MCF 10A (cell line): ENCODE measurements around the gene PPP1R12B. TPM values are rescaled to one million over a fixed set of nuclear protein-coding genes. Genes with fewer than 3 reads are reported as not detected.
"Not testable (repeated sequence)": the region's sequence is repeated elsewhere in the genome, so short reads cannot be mapped to it uniquely, and the experiment has no call there.

Experiments used
- BruUV-seq: library from RNA; stranded (reverse); fragments of 400-500 nt; replicated peaks from 2 replicates; lab custom pipeline; 2021; lab: Mats Ljungman, UMichigan
- CTCF ChIA-PET: fragments of 300-600 bp; sonication (Branson Sonifier 250); formaldehyde crosslinking; extraction: SDS; loops from one replicate; lab custom pipeline; 2021; ENCODE audit warnings: antibody characterized with exemption, inconsistent platforms; lab: Yijun Ruan, JAX
- POLR2A ChIA-PET: fragments of 300-600, 350-650 bp; sonication (Branson Sonifier 250); formaldehyde crosslinking; extraction: SDS; loops from one replicate; lab custom pipeline; 2020; ENCODE audit warnings: antibody characterized with exemption, inconsistent platforms; lab: Yijun Ruan, JAX
- DNase-seq: peaks from one replicate; pipeline ENCODE4 v3.0.0-alpha.2; 2018; ENCODE audit not compliant: unreplicated experiment
- H3K27ac Mint-ChIP-seq: one replicate; pipeline ENCODE4 v1.8.0; 2022; ENCODE audit warnings: mild to moderate bottlenecking, low read depth, mixed read lengths; ENCODE audit not compliant: unreplicated experiment
- H3K27me3 Mint-ChIP-seq: one replicate; pipeline ENCODE4 v1.8.0; 2022; ENCODE audit warnings: mixed read lengths; ENCODE audit not compliant: insufficient read depth, unreplicated experiment
- H3K36me3 Mint-ChIP-seq: one replicate; pipeline ENCODE4 v1.8.0; 2022; ENCODE audit warnings: mild to moderate bottlenecking, moderate library complexity, mixed read lengths; ENCODE audit not compliant: insufficient read depth, unreplicated experiment
- H3K4me1 Mint-ChIP-seq: one replicate; pipeline ENCODE4 v1.8.0; 2022; ENCODE audit warnings: mixed read lengths; ENCODE audit not compliant: insufficient read depth, unreplicated experiment
- H3K4me3 Mint-ChIP-seq: one replicate; pipeline ENCODE4 v1.8.0; 2022; ENCODE audit warnings: mild to moderate bottlenecking, moderate library complexity, mixed read lengths; ENCODE audit not compliant: unreplicated experiment
- H3K9me3 Mint-ChIP-seq: one replicate; pipeline ENCODE4 v1.8.0; 2022; ENCODE audit warnings: mixed read lengths; ENCODE audit not compliant: unreplicated experiment
- CTCF ChIP-seq: fragments of 200-600 bp; IDR thresholded peaks from one replicate; pipeline ENCODE4 v1.8.0; 2022; ENCODE audit warnings: antibody characterized with exemption, mild to moderate bottlenecking; ENCODE audit not compliant: unreplicated experiment
- intact Hi-C: fragments of 100-400 bp; cut with micrococcal nuclease; formaldehyde crosslinking; loops from 2 replicates; pipeline ENCODE4 v1.14.1; 2022
- total RNA-seq: library from RNA; stranded (reverse); gene quantifications from 2 replicates; pipeline ENCODE4 v1.2.3, GENCODE V29; 2022

Gene PPP1R12B
- total RNA-seq, 1 experiment from 2014 or later = 33.8 TPM

GRCh38 chr1:202545647-202546303 is 197.3 kb downstream of the PPP1R12B start:
- DNase-seq, BruUV-seq, intact Hi-C loops, H3K27me3 Mint-ChIP-seq, H3K4me1 Mint-ChIP-seq, H3K36me3 Mint-ChIP-seq, H3K9me3 Mint-ChIP-seq, POLR2A ChIA-PET, H3K27ac Mint-ChIP-seq, H3K4me3 Mint-ChIP-seq: not testable (repeated sequence)
- CTCF ChIA-PET = interaction anchor here (1.3 to 1.8 kb wide), 2 partner anchors 30 to 174 kb away, joined by 4 to 6 read pairs; no protein-coding TSS in a partner anchor

GRCh38 chr1:202546377-202546776 is 197.9 kb downstream of the PPP1R12B start:
- H3K4me3 Mint-ChIP-seq, H3K36me3 Mint-ChIP-seq, H3K27me3 Mint-ChIP-seq, H3K9me3 Mint-ChIP-seq, DNase-seq, H3K27ac Mint-ChIP-seq, intact Hi-C loops, H3K4me1 Mint-ChIP-seq, BruUV-seq: not testable (repeated sequence)
- POLR2A ChIA-PET = interaction anchor here (0.7 kb wide), 2 partner anchors 16 to 186 kb away, joined by 3 read pairs; no protein-coding TSS in a partner anchor
- CTCF ChIA-PET = interaction anchor here (1.0 to 1.8 kb wide), 2 partner anchors 29 to 82 kb away, joined by 5 to 6 read pairs; no protein-coding TSS in a partner anchor

GRCh38 chr1:202546796-202547195 is 198.3 kb downstream of the PPP1R12B start:
- DNase-seq, intact Hi-C loops, H3K36me3 Mint-ChIP-seq, H3K4me1 Mint-ChIP-seq, H3K27me3 Mint-ChIP-seq, BruUV-seq, H3K9me3 Mint-ChIP-seq, H3K27ac Mint-ChIP-seq, H3K4me3 Mint-ChIP-seq: not testable (repeated sequence)
- ChIA-PET CTCF (interaction anchor here (1.0 to 1.8 kb wide), 2 partner anchors 29 to 83 kb away, joined by 5 to 6 read pairs; no protein-coding TSS in a partner anchor), POLR2A (interaction anchor here (0.7 kb wide), 2 partner anchors 16 to 186 kb away, joined by 3 read pairs; no protein-coding TSS in a partner anchor)

GRCh38 chr1:202547215-202547614 is 198.7 kb downstream of the PPP1R12B start:
- H3K36me3 Mint-ChIP-seq = peaks cover 3% of the 10 kb centered on the region
- H3K9me3 Mint-ChIP-seq = no peaks in the 10 kb centered on the region
- H3K27me3 Mint-ChIP-seq = no peaks in the 10 kb centered on the region
- CTCF ChIA-PET = interaction anchor here (1.0 kb wide), 1 partner anchor 83 kb away, joined by 5 read pairs; no protein-coding TSS in a partner anchor
- POLR2A ChIA-PET = interaction anchor here (0.7 kb wide), 1 partner anchor 17 kb away, joined by 3 read pairs; no protein-coding TSS in a partner anchor
- no peak overlapping the region for H3K4me3 Mint-ChIP-seq
- DNase-seq = no peak
- no peak overlapping the region for H3K27ac Mint-ChIP-seq
- no TSS peak for BruUV-seq
- no peak for TF ChIP-seq CTCF
- H3K4me1 Mint-ChIP-seq = peaks cover 5% of the 10 kb centered on the region
- intact Hi-C loops = no loop called here

- H3K4me3 Mint-ChIP-seq, H3K27me3 Mint-ChIP-seq: not testable (repeated sequence)
Measured at GRCh38 chr1:202550088-202550487, 201.6 kb downstream of the PPP1R12B start.

More at GRCh38 chr1:202550088-202550487, 201.6 kb downstream of the PPP1R12B start:
- CTCF ChIA-PET = interaction anchor here (1.3 to 1.8 kb wide), 2 partner anchors 25 to 50 kb away, joined by 4 to 6 read pairs; no protein-coding TSS in a partner anchor
- POLR2A ChIA-PET, H3K4me1 Mint-ChIP-seq, DNase-seq, BruUV-seq, H3K36me3 Mint-ChIP-seq, intact Hi-C loops, H3K27ac Mint-ChIP-seq, H3K9me3 Mint-ChIP-seq: not testable (repeated sequence)
